Ovary (tissue), 3 donors: ENCODE results near the gene CTPS1.

Source experiments
- CTCF ChIP-seq, 3 donors: fragments of 450-650 bp in 2 of 3; fragments of 200-600 bp in 1 of 3; IDR thresholded peaks; one replicate each; pipeline versions ENCODE4 v1.5.1 to v1.8.0; 2016 to 2022; ENCODE audit warnings: antibody characterized with exemption in 3 of 3, mild to moderate bottlenecking in 1 of 3
- POLR2A ChIP-seq: fragments of 450-650 bp; IDR thresholded peaks from one replicate; pipeline ENCODE4 v1.6.1; 2017; ENCODE audit warnings: antibody characterized with exemption, mild to moderate bottlenecking, moderate library complexity
- donor health status: DM: no; HTN: no; CAD: no.

DNA sequence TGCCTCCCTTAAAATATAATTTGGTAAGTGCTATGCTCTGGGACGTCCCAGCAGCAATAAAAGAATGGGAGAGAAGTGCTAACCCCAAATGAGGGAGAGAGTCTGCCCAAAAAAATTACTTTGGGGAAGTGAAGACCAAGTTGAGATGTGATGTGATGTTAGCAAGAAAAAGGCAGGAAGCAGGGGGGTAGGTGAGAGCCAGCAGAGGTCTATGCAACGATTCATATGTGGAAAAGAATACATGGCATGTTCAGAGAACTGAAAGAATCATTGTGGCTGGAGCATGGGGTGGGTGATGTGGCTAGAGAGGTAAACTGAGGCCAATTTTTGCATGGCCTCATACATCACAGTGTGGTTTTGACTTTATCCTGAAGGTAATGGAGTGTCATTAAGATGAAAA lies 5.6 kb upstream of the CTPS1 start:
- TF ChIP-seq POLR2A (no peak), CTCF (IDR thresholded peaks at IDR 0.05) (no peak)
